ENCODE measurements around the gene SUPT3H.
"Not testable (repeated sequence)": the region's sequence is repeated elsewhere in the genome, so short reads cannot be mapped to it uniquely, and the experiment has no call there.

SUPT3H gene

GRCh38 chr6:45047573-45047972, 330.2 kb downstream of the SUPT3H start:
- DNase-seq, result no peak

DNA sequence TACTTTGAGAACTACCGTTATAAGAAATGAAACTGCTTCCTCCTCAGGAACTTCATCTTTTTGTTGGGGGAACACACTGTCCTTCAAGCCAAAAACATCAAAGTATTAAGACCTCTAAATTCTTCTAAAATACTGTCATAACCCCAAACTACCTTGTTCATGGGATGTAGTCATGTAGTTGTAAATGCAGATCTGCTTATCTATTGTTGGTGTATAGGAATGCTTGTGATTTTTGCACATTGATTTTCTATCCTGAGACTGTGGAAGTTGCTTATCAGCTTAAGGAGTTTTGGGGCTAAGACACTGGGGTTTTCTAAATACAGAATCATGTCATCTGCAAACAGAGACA, 332.5 kb downstream of the SUPT3H start:
- DNase-seq, result no peak

- DNase-seq, result no peak
These were observed 333.1 kb downstream of the SUPT3H start for GRCh38 chr6:45044510-45045252.

- no peak for DNase-seq
These were observed 333.6 kb downstream of the SUPT3H start for GRCh38 chr6:45044086-45044485.

GRCh38 chr6:45042673-45043072, 335.1 kb downstream of the SUPT3H start:
- not testable (repeated sequence) for DNase-seq

DNA sequence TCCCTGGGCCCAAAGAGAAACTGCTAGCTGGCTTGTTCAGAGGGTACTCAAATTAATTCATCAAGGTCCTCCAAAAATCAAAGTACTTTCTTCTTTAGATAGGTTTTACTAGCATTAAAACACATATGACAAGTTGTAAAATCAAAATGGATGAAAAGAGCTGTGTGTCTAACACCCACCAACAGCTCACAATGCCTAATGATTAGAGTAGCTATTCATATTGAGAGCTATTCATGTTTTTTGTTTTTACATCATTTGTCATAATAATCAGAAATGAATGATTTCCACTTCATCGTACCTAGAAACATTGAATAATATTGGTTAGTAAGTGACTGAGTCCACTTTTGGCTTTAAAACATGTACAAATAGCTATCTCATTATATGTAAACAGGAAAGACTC, 339.5 kb downstream of the SUPT3H start:
- DNase-seq, result peak; percentile 1

DNA sequence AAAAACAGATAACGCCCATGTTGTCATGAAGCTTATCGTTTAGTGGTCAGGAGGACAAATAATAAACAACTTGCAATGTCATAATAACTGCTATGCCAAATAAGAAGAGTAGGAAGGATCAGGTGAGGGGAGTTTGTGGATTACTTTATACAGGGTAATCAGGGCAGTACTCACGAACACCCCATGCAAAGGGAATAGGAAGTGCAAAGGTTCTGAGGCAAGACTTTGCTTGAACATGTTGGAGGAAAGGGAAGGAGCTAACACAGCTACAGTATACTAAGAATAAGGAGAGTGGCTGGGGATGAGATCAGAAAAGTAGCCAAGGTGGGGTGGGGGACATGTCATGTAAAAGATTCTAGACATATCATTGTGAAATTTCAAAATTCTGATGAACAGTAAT, 341.6 kb downstream of the SUPT3H start:
- DNase-seq, result no peak

GRCh38 chr6:45032426-45032825, 345.3 kb downstream of the SUPT3H start:
- no peak for DNase-seq

DNA sequence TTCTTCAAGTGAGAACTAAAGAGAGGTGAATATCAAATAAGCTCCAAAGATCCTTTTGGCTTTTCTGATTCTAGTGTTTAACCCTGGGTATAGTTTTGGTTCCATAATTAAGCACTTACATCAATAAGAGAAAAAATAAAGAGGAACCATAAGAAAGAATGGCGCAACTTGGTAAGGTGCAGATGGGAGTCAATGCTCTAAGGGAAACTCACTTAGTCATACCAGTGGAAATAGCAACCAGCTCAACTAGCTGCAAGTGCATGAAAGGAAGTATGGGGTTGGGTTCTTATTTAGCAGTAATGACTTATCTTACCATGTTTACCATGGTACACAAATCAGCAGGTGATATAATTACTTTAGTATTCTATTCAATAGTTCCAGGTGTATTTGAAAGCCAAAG, 346.1 kb downstream of the SUPT3H start:
- DNase-seq, result peak; percentile 9

GRCh38 chr6:45027126-45027525, 350.6 kb downstream of the SUPT3H start:
- no peak for DNase-seq

GRCh38 chr6:45026003-45026516, 351.7 kb downstream of the SUPT3H start:
- no peak for DNase-seq

- no peak for DNase-seq
These were observed 353.1 kb downstream of the SUPT3H start for GRCh38 chr6:45024610-45025009.

- peak; percentile 37 for DNase-seq
These were observed 356.1 kb downstream of the SUPT3H start for GRCh38 chr6:45021676-45022075.

DNA sequence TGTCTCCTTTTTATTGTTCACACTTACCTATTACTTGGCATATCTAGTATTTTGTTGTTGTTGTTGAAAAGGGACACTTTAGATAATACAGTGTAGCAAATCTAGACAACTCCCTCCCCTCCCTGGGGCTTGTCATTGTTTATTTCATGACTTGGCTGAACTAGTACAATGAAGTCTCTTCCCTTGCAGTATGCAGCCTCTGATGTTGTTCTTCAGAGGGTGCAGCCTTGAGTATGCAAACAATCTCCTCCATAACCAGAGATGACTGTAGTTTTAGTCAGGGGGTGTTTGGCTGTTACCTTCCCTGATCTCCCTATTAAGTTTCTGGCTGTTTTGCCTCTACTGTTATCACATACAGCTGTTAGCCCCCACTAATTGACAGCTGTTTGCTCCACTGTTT, 365.0 kb downstream of the SUPT3H start:
- DNase-seq, result no peak

- DNase-seq, result peak; percentile 86
These were observed 368.2 kb downstream of the SUPT3H start for GRCh38 chr6:45009576-45009975.

GRCh38 chr6:45006893-45007292, 370.8 kb downstream of the SUPT3H start:
- no peak for DNase-seq

- DNase-seq, result no peak
These were observed 373.8 kb downstream of the SUPT3H start for GRCh38 chr6:45003961-45004360.

GRCh38 chr6:45003387-45003786, 374.3 kb downstream of the SUPT3H start:
- no peak for DNase-seq

- peak; percentile 8 for DNase-seq
These were observed 375.2 kb downstream of the SUPT3H start for GRCh38 chr6:45002390-45003105.

DNA sequence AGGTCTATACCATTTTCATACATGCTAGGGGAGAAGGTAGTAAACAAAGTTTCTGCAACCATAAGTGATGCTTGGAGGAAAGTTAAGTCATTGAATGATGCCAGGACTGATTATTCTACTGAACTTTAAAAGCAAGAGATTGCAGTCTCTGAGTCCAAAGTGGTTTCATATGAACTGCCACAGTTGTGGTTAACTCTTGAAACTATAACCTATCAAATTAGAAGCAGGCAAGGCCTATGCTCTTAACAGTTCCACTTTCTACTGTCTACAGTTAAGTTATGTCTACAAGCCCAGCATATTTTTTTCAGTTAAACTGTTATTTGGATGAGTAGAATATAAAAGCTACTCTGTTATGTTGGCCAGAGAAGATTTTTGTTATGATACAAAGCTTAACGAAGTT, 376.1 kb downstream of the SUPT3H start:
- DNase-seq, result peak; percentile 75

DNA sequence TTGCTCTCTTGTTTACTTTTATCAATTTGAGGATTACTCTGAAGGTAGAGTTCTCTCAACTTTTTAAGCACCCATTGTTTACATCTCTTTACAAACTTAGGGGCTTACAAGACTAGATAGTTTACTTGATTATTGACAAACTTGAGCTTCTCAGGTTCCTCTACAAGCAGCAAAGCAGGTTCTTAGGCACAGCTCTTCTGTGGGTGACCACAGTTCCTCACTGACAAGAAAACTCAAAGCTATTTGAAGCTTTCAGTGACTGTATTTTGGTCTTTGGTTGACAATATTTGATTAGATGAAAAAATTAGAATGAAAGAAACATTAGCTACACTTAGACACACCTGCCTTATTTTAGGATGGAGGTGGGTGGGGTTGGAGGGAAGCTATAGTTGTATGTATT, 376.9 kb downstream of the SUPT3H start:
- DNase-seq, result no peak

DNA sequence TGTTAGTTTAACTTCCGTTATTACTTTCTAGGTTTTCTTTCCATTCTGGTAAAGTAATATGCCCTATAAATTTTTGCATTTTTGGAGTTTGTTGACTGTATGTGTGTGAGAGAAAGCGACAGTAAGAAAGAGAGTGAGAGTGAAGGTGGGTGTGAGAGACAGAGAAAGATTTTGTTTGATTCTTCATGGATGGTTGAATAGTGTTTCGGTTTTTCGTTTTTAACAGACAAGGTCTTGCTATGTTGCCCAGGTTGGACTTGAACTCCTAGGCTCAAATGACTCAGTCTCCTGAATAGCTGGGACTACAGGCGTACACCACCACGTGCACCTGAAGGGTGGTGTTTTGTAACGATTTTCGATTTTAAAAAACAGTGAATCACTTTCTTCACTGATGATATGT, 378.7 kb downstream of the SUPT3H start:
- no peak for DNase-seq

GRCh38 chr6:44995486-44996132, 382.1 kb downstream of the SUPT3H start:
- no peak for DNase-seq

- no peak for DNase-seq
These were observed 388.3 kb downstream of the SUPT3H start for GRCh38 chr6:44989391-44989790.

Measured in activated CD4-positive, alpha-beta T cell treated with anti-CD3 and anti-CD28 coated beads, Interleukin-2, amount 50 U/mL, for 16 hours (primary cell).